OCI-M2 (cell line): ENCODE results near the gene KCTD21.
"Not testable (repeated sequence)": the region's sequence is repeated elsewhere in the genome, so short reads cannot be mapped to it uniquely, and the experiment has no call there.

Experiments
- DNase-seq: peaks from one replicate; lab custom pipeline; 2025; ENCODE audit not compliant: unreplicated experiment; lab: John Stamatoyannopoulos, UW

Gene KCTD21

DNA sequence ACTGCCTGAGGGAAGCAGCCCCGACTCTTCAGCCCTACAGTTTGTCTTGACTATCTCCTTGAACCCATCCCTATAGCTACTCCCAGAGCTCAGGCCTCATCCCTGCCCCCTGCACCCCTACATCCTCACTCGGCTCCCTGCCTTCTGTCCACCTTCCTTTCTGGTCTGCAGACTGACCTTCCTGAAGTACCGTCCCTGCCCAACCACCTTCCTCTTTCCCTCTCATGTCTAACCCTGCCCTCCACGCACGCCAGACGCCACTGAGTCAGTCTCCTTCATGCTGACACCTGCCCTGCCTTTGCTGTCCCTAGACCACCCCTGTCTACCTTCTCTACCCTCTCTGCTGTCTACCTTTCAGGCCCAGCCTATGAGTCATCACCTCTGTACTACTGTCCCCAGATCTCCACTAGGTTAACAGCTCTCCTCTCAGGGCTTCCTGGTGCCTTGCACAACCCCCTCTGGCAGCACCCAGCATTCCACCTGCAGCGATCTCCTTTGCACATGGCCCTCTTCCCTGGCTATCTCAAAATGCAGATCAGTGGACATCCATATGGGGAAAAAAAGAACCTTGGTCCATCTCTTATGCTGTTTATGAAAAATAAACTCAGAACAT lies 8.9 kb downstream of the KCTD21 start:
- DNase-seq: no peak

DNA sequence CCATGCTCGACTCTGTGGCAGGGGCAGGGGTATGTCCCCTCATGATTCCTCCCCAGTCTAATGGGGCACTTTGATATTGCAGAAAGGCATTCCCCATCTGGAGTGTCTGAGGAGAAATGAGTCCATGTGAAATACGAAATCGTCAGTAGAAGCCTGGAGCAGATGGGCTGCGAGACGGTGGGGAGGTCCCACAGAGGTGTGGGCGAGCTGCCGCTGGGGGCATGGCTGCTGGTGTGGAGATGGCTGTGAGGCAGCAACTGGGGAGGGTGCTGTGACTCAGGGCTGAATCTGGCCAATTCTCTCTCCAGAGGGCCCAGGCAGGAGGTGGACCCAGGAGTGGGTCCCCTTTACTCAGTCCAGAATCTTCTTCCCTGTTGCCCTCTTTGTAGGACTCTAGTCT lies 11.2 kb downstream of the KCTD21 start:
- DNase-seq: no peak

DNA sequence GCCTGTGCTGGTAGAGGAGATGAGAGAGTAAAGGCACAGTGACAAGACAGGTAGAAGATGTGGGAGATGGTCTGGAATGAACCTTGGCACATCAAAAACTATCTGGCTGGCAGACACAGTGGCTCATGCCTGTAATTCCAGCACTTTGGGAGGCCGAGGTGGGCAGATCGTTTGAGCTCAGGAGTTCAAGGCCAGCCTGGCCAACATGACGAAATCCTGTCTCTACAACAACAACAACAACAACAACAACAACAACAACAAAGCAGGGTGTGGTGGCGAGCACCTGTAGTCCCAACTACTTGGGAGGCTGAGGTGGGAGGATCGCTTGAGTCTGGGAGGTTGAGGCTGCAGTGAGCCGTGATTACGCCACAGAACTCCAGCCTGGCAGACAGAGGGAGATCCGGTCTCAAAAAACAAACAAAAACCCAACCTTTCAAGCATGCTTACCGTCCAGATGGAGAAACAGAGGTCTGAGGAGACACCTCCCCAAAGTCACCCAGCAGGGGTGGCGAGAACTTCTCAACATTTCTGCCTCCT lies 11.8 kb downstream of the KCTD21 start:
- DNase-seq: no peak

DNA sequence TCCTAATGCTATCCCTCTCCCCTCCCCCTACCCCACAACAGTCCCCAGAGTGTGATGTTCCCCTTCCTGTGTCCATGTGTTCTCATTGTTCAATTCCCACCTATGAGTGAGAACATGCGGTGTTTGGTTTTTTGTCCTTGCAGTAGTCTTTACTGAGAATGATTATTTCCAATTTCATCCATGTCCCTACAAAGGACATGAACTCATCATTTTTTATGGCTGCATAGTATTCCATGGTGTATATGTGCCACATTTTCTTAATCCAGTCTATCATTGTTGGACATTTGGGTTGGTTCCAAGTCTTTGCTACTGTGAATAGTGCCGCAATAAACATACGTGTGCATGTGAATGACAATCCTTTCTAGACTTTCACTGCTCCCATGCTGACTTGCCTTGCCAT lies 12.6 kb downstream of the KCTD21 start:
- not testable (repeated sequence) for DNase-seq

DNA sequence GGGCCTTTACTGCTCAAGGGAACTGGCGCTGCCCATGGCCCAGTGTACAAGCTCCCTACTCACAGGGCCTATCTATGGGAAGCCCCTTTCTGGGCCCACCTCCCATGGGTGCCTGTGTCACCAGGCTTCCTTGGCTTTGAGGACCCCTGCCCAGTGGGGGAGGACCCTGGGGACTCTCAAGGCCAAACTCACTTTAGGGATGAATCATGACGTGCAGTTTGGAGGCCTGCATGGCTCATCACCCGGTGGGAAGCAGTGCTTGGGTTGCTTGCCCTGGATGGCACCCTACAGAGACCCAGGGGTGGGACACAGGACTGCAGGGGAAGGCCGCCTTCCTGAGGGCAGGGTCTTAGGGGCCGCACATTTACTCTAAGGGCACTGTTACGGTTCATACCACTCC lies 16.5 kb downstream of the KCTD21 start:
- DNase-seq: no peak

DNA sequence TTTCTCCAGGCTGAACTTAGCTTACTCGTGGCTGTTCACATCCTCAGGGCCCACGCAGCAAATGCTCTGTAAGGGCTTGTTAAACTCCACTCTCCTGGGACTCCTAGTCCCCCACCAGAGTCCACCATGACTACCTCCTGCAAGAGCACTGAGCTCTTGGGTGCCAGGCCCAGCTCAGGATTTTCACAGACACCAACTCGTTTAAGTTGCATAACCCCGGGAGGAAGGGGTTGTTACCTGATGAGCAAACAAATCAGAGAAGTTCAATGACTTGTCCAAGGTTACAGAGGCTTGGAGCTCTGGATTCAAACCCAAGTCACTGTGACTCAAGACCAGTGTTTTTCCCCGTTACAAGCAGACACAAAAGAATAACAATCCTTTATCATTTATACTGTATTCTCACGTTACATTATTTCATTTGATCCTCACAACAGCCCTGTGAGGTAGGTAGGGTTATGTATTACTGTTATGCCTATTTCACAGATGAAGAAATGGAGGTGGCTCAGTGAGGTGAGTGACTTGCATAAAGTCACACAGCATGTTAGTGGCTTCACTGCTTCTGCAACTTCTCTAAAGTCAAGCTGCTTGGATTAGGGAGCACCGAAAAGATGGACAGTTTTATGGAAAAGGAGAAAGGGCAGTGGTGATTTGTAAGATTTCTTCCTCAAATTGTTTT lies 17.4 kb downstream of the KCTD21 start:
- no peak for DNase-seq

DNA sequence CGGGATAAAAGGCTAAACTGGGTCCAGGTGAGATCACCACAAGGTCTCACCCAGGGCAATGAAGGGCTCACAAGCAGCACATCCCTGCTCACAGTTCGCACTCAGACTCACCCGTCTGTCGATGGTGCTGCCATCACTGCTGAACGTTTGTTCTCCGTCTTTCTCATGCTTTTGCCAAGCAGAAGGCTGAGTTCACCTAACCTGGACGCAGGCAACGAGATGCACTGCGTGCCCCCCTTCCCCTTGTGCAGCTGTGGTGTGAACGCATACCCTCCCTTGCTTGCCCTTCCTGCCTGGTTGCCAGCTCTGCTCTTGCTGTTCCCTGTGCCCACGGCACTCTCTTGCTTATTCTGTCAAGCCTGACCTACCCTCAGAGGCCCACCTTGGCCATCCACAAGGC lies 18.0 kb downstream of the KCTD21 start:
- DNase-seq: no peak

DNA sequence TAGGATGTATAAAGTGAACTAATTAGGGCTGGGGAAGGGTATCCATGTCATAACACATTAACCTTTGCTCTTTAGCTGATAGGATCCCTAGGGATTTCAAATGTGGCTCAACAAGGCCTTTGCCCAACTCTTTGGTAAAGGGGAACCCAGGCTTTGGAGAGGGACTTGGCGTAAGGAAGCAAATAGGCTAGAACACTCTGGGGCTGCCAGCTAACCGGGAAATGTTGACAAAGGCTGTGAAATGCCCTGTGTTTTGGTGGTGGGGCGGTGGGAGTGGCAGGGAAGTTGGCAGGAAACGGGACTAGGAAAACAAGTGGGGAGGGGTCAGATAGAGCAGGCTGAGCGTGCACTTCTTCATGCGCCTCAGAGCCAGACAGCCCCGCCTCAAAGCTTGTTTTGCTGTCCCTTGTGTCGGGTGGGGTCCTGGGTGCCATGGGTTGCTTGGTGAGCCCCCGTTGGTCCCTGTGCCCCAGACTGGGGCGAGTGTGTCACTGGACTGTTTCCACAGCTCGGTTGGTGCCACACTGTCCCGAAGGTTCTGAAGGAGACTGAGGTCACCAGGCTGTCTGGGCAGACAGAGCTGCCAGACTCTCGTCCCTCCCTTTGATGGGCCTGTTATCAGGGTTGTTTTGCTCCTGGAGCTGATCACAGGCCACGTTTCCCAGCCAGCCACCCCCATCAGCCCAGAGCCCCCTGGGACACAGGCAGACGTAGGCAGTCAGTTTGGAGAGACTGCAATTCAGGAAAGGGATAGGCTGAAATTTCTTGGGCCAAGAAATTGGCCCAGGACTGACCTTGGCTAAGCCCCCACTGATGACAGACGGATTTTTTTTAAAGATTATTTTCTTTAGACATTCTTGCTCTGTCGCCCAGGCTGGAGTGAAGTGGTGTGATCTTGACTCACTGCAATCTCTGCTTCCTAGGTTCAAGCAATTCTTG lies 19.6 kb downstream of the KCTD21 start:
- DNase-seq: no peak

DNA sequence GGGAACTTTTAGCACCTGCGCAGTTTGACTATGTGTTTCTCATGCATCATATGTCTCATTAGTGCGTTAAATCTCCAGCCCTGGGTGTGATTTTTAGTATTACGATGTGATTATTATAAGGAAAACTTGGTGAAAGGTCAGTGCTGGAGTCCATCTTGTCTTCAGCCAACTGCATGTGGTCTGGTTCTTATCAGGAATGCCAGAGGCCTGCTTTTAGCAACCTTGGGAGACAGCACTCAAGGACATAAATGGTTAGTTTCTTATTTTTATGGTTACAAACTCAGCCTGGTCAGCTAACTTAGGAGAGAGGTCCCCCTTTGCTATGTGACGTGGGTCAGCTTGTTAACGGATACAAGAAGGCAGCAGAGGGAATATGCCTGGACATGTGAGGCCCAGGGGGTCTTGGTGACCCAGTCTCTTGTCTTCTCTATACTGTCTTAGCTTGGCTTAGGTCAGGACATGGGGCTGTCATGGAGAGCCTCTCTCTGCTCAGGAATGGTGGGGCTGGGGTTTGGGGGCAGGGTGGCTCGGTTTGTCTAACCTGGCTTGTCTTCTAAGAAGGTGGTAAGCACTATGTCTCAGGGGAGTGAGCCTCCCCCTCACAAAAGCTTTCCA lies 21.5 kb downstream of the KCTD21 start:
- DNase-seq: no peak

DNA sequence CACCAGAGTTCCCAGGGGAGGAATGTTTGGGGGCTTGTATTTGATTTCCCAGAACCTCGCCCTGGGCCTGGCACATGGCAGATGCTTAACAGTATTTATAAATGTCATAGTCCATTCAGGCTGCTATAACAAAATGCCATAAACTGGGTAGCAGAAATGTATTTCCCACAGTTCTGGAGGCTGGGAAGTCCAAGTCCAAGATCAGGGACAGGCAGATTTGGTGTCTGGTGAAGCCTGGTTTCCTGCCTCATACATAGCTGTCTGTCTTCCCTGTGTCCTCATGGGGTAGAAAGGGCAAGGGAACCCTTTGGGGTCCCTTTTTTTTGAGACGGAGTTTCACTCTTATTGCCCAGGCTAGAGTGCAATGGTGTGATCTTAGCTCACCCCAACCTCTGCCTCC lies 24.0 kb downstream of the KCTD21 start:
- no peak for DNase-seq

DNA sequence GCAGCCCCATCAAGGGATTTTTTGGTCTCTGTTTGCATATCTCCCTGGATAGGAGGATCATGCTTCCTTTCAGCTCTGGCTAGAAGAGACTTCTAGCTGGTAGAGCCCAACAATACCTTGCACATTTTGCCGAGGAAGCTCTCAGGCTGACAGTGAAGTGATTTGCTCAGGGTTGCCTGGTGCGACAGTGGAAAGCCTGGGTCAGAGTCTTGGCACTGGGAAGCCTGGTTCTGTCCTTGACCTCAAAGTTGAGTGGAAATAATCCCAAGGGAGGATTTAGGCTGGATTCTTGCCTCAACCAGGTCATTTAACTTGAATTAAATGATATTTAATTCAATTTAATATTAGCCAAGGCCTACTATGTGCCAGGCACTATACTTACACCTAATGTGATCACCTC lies 24.6 kb downstream of the KCTD21 start:
- no peak for DNase-seq

DNA sequence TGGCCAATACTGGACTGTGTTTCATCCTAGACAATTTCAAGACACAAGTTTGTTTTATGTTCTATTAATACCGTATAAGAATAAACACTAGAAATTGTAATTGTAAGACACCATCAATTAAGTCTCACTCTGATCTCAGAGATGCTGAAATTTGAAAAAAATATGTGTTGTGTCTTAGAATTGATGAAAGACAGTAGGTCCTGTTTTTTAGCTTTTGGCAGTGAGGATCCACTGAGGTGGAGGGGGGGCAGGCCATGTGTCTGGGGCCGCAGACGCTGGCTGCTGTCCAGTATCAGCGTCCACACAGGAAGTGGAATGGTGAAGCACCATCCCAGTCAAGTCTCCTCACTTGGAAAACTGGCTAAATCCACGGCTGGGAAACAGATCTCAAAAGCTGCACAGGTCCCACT lies 26.5 kb downstream of the KCTD21 start:
- DNase-seq: no peak

DNA sequence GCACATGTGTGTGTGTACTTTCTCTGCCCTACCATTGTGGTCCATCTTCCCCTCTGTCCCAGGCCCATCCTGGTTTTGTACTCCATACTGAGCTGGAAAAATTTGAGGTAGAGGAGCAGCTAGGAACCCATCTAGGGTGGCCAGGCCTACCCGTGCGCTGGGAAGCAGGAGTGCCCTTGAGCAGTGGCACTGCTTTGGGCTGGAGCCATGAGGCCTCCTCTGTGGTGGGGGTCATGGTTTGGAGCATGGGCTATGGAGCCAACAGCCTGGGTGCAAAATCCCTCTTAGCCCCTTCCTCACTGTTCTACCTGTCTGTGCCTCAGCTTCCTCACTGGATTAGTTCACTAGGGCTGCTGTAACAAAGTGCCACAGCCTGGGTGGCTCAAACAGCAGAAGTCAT lies 27.1 kb downstream of the KCTD21 start:
- DNase-seq: no peak

DNA sequence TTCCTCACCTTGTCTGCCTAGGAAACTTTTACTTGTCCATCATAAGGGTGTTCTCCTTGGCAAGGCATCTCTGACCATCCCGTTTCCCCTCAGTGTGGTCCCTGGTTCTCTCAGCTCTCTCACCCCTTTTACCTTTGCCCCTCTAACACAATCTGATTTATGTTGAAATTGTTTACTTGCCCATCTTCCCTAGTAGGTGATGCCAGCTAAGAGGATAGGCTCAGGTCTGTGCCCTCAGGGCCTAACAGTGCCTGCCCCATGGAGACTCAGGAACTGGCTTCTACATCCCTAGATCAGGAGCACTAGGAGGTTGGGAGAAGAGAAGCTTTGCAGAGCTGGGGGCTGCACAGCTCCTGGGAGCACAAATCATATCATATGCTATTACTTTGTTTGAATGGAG lies 27.9 kb downstream of the KCTD21 start:
- DNase-seq: no peak

DNA sequence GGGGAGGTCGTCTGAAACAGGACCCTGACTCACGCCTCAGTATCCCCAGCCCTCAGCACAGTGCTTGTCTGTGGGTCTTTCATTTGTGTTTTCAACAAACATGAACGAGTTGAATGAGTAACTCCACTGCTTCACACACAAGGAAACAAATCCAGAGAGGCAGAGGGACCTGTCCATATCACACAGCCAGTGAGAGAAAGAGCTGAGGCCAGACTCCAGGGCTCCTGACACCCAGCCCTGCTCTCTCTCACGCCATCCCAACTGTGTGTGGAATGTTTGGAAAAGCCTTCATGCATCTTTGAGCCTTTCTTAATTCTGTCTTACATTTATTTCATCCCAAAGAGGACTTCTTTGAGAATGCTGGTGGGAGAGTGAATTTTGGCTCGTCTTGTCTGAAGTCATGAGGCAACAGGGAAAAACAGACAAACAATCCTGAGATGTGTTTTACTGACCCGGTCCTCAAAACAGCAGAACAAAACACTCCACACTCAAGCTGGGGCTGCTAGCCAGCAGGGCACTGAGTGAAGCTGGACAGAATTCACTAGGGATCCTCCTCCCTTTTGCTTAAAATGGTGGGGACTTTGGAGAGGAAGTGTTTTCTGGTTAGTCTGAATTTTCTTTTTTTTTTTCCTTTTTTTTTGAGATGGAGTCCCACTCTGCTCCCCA lies 29.3 kb downstream of the KCTD21 start:
- no peak for DNase-seq

DNA sequence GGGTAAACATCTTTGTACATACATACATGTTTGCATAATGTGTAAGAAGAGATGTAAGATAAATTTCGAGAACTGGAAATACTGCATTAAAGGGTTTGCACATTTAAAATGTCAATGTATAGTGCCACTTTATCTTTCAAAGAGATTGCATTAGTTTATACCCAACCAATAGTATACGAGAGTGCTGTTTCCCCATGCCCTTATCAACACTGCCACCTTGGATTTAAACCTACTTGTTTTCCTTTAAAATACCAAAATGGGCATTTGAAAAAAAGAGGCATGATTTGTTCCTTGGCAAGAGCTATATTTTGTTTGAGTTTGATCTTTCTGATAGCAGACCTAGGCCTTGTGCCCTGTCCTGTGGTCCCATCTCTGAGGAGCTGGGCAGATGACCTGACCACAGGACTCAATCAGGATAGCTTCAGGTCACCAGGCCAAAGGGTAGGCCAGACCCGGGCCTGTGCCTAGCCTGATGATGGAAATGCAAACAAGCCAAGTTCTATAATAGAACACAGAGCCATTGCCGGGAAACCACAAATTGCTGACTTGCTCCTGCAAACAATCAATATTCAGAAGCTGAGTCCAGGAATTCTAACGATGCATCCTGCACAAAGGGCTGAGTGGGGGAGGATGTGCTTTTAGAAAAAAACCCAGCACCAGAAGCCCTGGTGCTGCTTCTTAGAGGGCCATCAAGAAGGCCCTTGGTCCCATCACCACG lies 32.1 kb downstream of the KCTD21 start:
- no peak for DNase-seq

DNA sequence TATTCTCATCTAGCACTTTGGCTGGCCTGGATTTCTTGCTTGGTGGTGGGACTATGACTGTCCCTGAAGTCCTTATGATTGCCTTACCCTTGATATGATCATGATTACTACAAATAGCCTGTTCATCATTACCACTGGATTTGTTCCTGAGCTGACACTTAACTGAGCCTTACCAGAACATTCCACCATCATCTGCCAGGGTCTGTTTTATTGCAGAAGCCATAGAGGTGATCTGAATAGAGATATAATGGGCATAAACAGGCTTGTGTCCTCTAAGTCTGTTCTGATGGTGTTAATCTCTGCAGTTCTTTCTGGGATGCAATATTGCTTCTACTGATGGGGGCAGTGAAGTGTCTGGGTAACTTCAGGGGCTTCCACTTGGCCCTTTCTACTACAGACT lies 36.6 kb downstream of the KCTD21 start:
- DNase-seq: no peak

DNA sequence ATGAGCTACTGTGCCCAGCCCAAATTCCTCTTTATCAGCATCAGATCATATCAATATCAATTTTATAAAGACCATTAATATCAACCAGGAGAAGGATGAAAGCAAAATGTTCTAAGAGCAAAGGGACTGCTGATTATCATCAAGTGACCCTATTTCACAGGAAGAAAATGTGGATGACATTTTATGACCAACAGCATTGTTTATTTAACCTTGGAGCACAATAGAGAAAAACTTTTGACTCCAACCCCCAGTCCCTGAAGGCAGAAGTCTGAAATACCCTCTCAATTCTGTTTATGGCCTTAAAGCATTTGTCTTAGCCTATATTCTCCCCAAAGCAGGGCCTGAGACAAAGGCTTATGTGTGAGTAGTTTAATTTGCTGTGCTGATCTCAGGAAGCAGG lies 37.7 kb downstream of the KCTD21 start:
- DNase-seq: no peak

DNA sequence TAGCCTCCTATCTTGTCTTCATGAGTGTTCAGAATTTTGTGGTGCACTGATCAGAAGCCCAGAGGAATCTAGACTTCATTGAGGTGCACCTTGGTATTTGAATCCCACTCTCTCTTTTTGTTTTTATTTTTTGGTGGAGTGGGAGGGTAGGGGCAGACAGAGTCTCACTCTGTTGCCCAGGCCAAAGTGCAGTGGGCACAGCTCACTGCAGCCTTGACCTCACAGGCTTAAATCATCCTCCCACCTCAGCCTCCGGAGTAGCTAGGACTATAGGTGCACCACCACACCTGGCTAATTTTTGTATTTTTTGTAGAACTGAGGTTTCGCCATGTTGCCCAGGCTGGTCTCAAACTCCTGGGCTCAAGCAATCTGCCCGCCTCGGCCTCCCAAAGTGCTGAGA lies 38.1 kb downstream of the KCTD21 start:
- DNase-seq: no peak

DNA sequence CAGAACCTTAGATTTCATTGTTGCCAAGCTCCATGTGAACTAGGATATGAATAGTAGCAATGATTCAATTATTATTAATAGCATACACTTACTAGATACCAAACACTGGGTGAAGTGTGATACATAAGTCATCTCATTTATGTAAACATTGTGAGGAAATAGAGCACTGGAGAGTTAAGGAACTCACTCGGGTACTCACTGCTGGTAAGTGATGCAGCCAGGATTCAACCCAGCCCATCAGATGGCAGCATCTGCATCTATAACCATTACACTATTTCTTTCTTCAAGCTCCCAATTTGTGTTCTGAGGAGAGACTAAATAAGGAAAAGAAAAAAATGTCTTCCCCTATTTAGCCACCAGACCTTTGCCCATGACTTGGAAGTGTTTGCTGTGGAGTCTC lies 38.8 kb downstream of the KCTD21 start:
- DNase-seq: no peak
